Left kidney (tissue), 2 donors: ENCODE measurements around the gene CDK11A. TPM values are rescaled to one million over a fixed set of nuclear protein-coding genes. Genes with fewer than 3 reads are reported as not detected.
"Not testable (repeated sequence)": the region's sequence is repeated elsewhere in the genome, so short reads cannot be mapped to it uniquely, and the experiment has no call there.

ENCODE experiments used
- DNase-seq: peaks from one replicate; pipeline ENCODE4 v3.0.0-alpha.2; 2013
- polyA plus RNA-seq: library from polyadenylated mRNA; unstranded; fragments of 120-200 nt; gene quantifications from one replicate; pipeline ENCODE4 v1.2.1, GENCODE V29; 2013; ENCODE audit not compliant: insufficient read length

The CDK11A gene
- polyA plus RNA-seq, 1 donor: 33.9 TPM

GRCh38 chr1:1662830-1663560 lies 61.2 kb downstream of the CDK11A start:
- not testable (repeated sequence) for DNase-seq

- not testable (repeated sequence) for DNase-seq
Measured at GRCh38 chr1:1662392-1662791, 61.8 kb downstream of the CDK11A start.

- peak; percentile 95 for DNase-seq
Measured at GRCh38 chr1:1658583-1659549, 65.3 kb downstream of the CDK11A start, which contains the start of gene CDK11B. Gene CDK11B, minus strand, starts transcription at chr1:1659004. Its CDS starts 1,519 bp downstream, at chr1:1657485.

Other genes starting within 250 kb of the CDK11A start
- 21.5 TPM for gene ATAD3A, start 212.2 kb downstream of the CDK11A start, polyA plus RNA-seq
- gene TMEM240, start 183.7 kb downstream of the CDK11A start, polyA plus RNA-seq: 3.7 TPM
- gene SSU72, start 149.5 kb downstream of the CDK11A start, polyA plus RNA-seq: 82.2 TPM
- gene FNDC10, start 124.2 kb downstream of the CDK11A start, polyA plus RNA-seq: 2.4 TPM
- gene MIB2, start 108.9 kb downstream of the CDK11A start, polyA plus RNA-seq: 34.7 TPM
- 14.9 TPM for gene MMP23B, start 92.2 kb downstream of the CDK11A start, polyA plus RNA-seq
- 44.5 TPM for gene CDK11B, start 65.4 kb downstream of the CDK11A start, polyA plus RNA-seq
- 87.3 TPM for gene SLC35E2B, start 31.6 kb downstream of the CDK11A start, polyA plus RNA-seq
- 44.3 TPM for gene NADK, start 54.1 kb upstream of the CDK11A start, polyA plus RNA-seq
- gene GNB1, start 166.7 kb upstream of the CDK11A start, polyA plus RNA-seq: 269 TPM
- 0.65 TPM for gene CALML6, start 190.9 kb upstream of the CDK11A start, polyA plus RNA-seq
- 1.1 TPM for gene TMEM52, start 194.9 kb upstream of the CDK11A start, polyA plus RNA-seq